SIG-M5 (cell line): ENCODE data around the gene ZNF532.
"Not testable (repeated sequence)": the region's sequence is repeated elsewhere in the genome, so short reads cannot be mapped to it uniquely, and the experiment has no call there.

ENCODE experiments used
- DNase-seq: peaks from one replicate; lab custom pipeline; 2025; lab: John Stamatoyannopoulos, UW

ZNF532 gene

DNA sequence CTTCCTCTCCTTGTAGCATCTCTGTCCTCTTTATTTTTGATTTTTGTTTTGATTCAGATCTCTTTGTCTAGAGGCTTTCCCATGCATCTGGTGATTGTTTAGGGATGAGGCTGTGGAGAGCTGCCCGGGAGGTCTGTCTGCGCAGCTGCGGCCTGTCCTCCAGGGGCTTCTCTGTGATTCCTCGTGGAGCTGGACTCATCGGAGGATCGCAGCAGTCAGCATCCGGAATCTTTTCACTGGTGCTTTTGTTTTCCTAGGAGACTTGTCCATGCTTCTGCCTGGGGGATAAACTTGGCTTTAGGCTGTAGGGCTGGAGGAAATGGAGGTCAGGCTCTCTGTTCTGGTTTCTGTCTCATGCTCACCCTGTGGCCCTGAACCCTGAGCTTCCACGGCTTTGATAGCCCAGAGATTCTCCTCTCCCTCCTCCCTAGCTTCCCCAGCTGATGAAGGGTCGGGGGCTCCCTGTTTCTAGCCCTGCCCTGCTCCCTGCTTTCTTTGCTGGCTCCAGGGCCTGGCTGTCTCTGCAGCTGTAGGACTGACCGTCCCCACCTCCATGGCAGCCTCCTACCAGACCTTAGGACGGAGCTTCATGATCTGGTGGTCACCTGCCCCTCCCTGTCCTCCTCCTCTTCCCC is 35.5 kb downstream of the ZNF532 start:
- no peak for DNase-seq

DNA sequence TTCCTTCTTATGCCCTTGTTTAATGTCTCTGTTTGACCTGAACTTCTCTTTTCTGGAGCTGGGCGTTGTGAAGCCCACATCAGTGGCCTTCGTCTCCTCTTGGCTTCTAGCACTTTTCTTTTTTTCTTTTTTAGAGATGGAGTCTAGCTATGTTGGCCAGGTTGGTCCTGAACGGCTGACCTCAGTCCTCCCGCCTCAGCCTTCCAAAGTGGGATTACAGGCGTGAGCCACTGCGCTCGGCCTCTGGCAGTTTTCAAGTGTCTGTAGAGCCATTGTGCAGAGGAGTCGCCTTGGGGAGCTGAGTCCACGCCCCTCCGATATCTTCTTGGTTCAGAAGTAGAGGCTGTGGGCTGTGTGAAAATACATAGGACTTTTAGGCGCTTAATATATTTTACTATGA is 36.5 kb downstream of the ZNF532 start:
- no peak for DNase-seq

DNA sequence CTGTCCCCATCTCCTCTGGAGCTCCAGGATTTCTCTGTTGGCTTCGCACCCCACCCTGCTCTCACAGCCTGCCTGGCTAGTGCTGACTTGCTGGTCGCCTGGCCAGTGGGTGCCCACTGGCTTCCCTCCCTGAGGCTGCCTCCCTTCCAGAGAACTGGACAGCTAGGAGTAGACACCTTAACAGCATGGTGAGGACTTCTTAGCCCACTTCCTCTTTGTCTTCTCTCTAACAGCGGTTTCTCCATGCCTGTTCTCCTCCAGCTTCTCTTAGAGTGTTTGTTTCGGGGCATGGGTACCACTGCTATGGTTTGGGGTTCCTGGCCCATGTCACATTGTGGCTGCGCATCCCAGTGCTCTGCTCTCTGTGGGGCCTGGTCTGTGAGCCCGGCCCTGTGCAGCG is 37.1 kb downstream of the ZNF532 start:
- no peak for DNase-seq

DNA sequence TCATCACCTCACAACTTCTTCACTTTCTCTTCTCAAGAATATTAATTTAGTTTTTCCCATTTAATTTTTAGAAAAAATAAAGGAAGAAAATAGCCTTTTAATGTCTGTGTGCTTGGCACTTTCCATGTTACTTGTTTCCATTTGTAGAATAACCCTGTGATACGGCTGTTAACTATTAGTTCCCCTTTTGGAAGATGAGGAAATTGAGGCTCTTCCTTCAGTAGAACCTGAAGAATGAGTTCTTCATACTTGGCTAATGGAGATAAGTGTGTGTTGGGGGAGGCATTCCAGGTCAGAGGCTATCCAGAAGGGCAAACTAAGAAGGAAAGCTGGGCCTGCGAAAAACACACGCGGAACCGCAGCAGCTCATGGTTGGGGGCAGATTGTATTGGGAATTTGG is 38.3 kb downstream of the ZNF532 start:
- DNase-seq, result no peak

DNA sequence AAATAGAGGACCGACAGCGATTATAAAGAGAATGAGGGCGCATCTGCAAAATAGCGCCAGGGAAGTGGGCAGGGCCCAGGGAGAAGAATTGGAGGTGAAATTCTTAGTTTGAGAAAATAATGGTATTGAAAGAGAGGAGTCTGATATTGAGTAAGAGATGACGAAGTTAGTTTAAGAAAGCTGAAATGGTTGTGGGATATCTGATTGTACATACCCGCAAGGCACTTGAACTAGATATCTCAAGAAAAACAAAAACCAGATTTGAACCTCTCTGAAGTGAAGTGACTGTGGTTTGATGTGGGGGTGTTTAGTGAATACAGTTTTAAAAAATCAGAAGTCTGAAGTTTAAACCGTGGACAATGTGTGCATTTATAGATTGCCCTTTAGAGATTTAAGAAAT is 38.9 kb downstream of the ZNF532 start:
- no peak for DNase-seq

DNA sequence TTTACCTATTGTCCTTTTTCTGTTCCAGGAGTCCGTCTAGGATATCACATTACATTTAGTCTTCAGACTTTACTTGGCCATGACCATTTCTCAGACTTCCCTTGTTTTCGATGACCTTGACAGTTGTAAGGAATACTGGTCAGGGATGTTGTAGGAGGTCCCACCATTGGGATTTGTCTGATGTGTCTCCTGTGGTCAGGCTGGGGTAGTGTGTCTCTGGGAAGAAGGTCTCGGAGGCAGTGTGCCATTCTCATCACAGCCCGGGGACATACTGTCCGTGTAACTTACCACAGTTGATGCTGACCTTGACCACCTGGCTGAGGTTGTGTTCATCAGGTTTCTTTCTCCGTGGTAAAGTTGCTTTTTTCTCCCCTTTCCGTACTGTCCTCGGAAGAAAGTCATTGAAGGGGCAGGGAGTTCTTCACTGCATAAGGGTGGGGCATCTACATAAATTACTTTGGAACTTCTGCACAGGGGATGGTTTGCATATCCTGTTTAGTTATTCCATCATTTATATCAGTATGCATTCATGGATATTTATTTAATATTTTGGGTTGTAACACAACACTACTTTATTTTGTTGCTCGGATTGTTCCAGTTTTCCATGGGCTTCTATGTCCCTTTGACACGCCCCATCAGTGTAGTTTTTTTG is 41.2 kb downstream of the ZNF532 start:
- DNase-seq, result no peak

DNA sequence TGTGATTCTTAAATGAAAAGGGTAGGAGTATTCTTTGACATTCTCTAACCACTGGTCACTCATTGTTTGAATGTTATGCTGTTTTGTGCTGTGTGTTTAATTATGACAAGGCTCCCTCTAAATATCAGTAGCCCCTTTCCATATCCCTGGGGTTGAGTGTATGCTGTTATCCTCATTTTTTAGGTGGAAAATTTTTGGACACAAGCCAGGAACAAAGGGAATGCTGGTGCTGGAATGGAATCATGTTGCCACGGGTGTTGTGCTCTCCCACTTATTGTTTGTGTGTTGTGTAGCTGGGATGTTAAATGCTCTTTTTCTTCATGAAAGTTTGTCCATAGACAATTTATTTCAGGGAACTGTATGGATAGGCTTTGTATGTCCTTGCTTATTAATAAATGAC is 43.3 kb downstream of the ZNF532 start:
- DNase-seq, result no peak

DNA sequence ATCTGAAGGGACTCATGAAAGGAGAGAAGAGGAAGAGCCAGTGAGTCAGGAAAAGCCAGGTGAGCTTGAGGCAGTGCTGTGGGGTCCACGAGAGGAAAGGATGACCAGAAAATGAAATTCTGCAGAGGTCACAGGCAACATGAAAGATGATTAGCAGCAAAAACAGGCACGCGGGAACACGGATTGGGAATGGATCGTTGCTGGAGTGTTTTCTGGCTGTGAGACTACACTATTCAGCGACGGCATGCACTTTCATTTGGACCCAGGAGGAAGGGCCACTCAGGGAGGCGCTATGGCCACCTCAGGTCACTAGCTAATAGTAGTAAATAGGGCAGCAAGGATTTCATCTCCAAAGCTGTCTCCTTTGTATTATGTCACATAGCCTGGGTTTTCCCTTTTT is 44.8 kb downstream of the ZNF532 start:
- DNase-seq, result no peak

DNA sequence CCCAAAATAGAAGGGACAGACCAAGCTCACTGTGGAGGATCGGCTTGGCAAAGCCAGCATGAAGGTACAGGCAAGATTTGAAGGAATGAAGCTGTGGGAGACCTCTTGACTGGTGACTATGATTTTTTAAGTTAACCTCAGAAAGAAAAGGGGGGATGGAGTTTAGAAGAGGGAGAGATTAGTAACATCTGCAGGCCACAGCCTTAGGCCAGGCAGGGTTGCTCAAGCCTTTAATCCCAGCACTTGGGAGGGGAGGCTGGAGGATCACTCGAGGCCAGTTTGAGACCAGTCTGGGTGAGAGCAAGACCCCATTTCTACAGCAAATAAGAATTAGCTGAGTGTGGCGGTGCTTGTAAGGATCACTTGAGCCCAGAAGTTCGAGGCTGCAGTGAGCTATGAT is 46.6 kb downstream of the ZNF532 start:
- DNase-seq, result no peak

DNA sequence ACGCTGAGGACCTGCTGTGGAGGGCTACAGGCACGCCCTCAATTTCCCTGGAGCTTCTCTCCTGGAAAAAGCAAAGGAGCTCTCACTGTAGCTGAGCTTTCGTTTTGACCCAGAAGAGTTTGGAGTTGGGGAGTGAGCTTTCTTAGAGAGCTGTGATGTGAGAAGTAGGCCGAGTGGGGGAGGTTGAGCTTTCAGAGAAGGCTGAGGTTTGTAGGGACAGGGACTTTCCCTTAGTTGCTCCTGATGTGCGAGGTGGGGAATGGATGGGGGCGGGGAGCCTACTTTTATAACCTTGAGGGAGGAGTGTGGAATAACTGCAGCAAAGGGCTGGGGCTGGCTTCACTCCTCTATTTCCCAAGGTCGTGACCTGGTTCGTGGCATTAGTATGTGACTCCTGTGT is 47.1 kb downstream of the ZNF532 start:
- DNase-seq, result no peak

DNA sequence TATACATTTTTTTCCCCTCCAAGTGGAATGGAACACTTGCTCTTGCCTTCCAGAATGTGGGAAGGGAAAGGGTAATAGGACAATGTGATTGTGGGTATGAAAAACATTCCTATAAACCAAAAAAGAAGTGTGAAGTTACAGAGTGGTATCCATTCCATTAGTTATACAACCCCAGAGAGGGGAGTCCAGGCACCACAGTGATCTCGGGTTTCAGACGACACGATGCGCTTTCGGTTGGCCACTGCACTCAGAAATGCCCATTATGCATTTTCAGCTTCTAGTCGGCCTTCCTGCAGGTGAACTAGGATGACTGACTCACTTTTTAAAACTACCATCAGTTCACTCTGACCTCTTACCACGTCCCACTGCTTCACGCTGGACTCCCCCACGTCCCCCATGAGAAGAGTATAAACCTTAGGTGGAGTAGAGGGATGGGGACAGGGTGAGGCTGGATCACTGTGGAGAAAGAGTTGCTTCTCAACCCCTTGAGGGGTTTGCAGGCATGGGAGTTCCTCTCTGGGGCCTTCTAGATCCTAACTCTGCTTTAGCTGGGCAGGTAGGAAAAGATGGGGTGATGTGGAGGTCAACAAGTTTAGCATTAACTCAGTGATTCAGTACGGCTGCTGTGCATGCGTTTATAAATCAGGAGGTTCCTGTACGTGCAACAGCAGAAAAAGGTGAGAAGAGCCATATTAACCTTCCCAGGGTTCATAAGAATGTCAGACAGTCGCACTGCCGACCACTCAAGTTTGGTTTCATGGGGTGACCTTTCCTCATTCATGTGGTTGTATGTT is 50.5 kb downstream of the ZNF532 start:
- DNase-seq, result no peak

DNA sequence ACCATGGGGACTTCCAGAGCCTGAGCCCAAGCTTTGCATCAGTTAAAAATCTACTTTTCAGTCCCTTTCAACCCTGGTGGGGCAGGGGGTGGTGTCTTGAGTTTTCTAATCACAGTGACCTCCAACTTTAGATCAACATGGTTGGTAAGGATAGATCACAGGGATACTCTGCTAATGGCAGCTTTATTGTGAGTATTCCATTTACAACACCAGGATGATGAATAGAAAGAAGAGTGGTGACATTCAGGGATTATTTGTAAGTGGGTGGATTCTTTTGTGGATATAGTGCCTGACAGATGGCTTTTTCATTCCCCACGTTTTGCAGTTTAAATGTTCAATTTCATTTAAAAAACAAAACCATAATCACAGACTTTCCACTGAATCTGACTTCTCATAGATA is 51.3 kb downstream of the ZNF532 start:
- DNase-seq, result no peak

DNA sequence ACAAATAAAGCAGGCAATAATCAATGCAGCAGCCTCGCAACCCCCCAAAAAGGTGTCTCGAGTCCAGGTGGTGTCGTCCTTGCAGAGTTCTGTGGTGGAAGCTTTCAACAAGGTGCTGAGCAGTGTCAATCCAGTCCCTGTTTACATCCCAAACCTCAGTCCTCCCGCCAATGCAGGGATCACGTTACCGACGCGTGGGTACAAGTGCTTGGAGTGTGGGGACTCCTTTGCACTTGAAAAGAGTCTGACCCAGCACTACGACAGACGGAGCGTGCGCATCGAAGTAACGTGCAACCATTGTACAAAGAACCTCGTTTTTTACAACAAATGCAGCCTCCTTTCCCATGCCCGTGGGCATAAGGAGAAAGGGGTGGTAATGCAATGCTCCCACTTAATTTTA is 55.3 kb downstream of the ZNF532 start:
- DNase-seq, result not testable (repeated sequence)

DNA sequence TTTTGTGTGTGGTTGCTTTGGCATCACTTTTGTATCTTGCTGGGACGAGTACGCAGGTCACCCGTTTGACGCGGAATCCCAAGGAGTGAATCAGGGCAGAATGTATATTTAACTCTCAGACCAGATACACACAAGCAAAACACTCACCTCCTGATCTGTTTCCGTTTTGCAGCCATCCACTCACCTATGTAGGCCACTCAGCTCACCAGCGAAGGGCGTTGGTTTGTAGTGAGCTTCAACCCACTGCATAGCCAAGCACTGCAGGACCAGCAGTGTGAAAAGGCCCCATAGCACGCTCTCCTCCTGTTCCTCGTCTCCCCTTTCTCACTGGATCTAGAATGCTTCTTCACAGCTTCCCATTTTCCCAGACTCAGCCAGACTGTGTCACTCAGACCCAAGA is 58.3 kb downstream of the ZNF532 start:
- DNase-seq, result no peak

DNA sequence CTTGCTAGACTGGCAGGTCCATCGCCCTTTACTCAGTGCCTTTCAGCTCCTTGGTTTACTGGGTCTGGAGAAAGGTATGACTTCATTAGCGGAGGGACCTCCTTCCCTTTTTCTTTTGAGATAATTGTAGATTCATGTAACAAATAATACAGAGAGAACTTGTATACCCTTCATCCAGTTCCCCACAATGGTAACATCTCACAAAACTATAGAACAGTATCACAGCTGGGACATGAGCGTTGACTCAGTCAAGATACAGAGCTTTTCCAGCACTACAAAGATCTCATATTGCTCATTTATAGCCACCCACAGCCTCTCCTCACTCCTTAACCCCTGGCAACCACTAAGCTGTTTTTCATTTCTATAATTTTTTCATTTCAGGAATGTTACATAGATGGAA is 59.8 kb downstream of the ZNF532 start:
- DNase-seq, result no peak

DNA sequence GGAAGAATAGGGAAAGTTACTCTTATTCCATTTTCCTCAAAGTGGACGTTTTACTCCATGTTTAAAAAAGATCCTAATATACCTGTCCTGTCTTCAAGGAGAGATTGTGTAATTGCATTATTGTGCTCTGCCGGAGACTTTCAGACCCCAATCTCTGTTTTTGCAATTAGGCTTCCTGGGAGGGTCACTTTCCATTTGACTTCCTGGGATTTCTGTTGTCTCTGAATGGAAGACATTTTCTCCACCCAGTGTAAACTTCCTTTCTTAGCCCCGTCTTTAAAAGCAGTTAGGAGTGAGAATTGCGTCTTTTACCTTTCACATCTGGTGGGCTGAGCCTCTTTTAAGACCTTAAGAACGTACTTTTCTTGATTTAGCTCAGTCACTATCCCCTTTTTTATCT is 63.0 kb downstream of the ZNF532 start:
- no peak for DNase-seq

DNA sequence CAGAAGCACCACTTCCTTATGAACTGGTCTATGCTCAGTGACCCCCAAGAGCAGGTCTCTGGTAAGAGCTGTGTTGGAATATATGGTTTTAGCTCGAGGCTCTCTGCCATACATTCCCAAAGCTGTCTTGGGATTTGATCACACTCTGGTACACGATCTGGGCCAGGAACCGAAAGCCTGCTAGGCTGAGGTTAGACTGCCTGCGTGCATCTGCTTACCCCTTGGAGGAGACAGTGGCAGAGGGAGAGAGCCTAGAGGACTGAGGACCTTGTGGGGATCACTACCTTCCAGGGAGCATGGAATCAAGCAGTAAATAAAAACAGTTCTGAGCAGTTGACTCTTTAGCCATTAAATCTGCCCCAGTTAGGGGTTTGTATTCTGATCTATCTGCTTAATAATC is 63.7 kb downstream of the ZNF532 start:
- no peak for DNase-seq

DNA sequence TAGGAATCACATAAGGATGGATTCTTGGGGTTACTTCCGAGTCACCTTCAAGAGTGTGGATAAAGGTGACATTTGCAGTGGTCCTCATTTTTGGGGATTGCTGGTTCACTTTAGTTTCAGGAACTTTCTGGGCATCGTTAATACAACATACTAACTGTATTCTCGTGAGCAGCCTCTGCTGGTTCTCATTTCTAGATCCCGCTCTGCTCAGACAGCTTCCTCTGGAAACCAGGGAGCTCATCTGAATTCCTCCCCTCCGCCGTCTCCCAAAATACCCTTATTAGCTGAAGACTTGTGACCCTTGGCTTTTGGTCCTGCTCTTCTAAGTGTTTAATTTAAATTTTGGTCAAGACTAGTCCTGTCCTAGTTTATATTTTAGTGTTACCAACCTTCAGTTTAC is 64.5 kb downstream of the ZNF532 start:
- DNase-seq, result no peak

DNA sequence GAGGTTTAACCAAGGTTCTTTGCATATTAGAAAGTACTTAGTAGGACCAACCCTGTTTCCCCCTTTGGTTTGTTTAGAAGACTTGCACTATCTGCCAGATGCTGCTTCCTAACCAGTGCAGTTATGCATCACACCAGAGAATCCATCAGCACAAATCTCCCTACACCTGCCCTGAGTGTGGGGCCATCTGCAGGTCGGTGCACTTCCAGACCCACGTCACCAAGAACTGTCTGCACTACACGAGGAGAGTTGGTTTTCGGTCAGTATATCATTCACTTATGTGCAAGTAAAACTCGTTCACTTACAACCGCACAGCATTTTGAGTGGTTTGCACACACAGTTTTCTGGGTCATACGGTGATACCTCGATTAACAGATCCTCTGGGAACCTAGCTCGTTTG is 69.7 kb downstream of the ZNF532 start:
- no peak for DNase-seq

DNA sequence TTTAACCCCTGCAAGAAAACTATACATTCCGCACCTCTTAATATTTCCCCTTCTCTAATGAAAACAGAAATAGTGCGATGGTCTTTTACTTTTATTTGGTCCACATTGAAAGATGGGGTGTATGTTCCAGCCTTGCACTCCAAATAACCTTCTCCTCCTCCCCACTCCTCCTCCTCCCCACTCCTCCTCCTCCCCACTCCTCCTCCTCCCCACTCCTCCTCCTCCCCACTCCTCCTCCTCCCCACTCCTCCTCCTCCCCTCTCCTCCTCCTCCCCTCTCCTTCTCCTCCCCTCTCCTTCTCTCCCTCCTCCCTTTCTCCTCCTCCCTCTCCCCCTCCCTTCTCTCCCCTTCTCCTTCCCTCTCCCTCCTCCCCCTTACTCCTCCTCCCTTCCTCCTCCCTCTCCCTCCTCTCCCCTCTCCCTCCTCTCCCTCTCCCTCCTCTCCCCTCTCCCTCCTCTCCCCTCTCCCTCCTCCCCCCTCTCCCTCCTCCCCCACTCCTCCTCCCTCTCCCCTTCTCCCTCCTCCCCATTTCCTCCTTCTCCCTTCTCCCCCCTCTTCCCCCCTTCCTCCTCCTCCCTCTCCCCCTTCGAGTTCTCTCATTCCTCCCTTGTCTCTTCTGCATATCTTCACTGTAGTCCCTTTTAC is 70.4 kb downstream of the ZNF532 start:
- DNase-seq, result no peak

DNA sequence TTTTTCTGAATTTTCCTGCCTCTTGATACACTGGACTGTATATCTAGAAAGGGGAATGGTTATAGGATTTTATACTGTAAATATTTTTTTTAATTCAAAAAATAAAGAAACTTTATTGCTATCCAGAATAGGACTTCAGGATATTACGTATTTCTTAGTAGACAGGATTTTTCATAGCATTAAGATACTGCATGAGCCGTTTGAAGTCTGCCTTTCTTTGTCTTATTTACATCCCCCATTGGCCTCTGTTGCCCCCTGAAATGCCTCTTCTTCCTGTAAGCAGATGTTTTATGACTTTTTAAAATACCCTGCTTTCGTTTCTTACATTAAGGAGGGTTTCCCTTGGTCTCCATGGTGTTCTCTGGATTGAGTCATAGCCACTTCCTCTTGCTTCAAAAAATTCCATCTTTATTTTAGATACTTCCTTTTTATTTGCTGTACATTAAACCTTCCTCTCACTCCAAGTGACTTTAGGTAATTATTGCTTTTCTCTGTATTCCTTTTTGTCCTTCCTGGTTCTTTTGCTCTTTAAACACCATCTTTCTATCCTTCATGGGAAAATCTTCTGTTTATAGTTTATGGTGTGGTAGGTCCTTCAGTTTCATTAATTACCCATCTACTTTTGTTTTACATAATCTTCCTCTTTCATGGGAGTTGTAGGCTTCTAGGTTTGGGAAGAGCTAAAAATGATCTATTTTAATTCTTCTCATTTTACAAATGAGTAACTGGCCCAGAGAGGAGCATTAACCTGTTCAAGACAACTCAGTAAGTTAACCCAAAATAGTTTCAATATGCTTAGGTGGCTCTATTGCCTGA is 72.6 kb downstream of the ZNF532 start:
- peak; percentile 4 for DNase-seq

DNA sequence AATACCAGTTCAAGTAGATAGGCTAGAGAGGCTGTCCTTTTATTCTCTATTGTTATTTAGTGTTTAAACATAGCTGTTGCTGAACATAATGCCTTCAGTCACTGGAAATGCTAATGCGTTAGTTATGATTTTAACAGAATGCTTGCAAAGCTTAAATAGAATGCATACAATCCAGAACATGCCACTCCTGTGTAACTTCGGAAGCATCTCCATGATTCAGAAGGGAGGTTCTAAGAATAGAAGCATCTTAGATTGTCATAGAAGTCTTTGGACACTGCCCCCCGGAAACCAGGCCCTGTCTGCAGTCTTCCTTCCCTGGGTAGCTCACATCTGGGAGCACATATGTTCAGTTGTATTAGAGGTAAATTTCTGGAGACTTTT is 73.2 kb downstream of the ZNF532 start:
- DNase-seq, result no peak
